Putamen (tissue), 1 donor: ENCODE results near the gene MYH14.
A peak's percentile ranks its signal among the peaks of the same experiment; 100 is the strongest.
"Not testable (repeated sequence)": the region's sequence is repeated elsewhere in the genome, so short reads cannot be mapped to it uniquely, and the experiment has no call there.

Experiments
- DNase-seq: peaks from one replicate; pipeline ENCODE4 v3.0.0-alpha.2; 2016; ENCODE audit warnings: low spot score

MYH14 gene

GRCh38 chr19:50320051-50320450 lies 116.6 kb downstream of the MYH14 start:
- no peak for DNase-seq

- DNase-seq = no peak
These were observed 117.2 kb downstream of the MYH14 start for GRCh38 chr19:50320596-50320995.

- no peak for DNase-seq
These were observed 118.4 kb downstream of the MYH14 start for GRCh38 chr19:50321831-50322230.

GRCh38 chr19:50322234-50322633 lies 118.8 kb downstream of the MYH14 start:
- no peak for DNase-seq

GRCh38 chr19:50322931-50323781 lies 119.7 kb downstream of the MYH14 start:
- no peak for DNase-seq

GRCh38 chr19:50323782-50324133 lies 120.3 kb downstream of the MYH14 start:
- DNase-seq = no peak

DNA sequence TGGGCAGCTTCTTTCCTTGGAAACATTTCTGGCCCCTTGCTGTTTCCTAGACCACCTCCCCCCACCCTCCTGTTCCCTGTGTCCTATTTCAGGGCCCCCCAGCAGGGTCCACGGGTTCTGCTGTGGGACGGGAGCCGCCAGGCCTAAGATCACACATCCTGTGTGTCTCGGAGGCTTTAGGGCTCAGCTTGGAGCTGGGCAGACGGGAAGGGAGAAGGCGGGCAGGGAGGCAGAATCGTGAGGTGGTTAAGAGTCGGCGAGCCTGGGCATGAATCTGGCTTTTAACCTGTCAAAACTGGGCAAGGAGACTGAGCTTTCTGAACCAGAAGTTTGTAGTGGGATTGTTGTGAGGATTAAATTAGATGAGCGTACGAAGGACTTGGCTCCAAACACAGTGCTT lies 120.9 kb downstream of the MYH14 start:
- no peak for DNase-seq

GRCh38 chr19:50325310-50326100 lies 122.1 kb downstream of the MYH14 start:
- DNase-seq = peak; percentile 67

DNA sequence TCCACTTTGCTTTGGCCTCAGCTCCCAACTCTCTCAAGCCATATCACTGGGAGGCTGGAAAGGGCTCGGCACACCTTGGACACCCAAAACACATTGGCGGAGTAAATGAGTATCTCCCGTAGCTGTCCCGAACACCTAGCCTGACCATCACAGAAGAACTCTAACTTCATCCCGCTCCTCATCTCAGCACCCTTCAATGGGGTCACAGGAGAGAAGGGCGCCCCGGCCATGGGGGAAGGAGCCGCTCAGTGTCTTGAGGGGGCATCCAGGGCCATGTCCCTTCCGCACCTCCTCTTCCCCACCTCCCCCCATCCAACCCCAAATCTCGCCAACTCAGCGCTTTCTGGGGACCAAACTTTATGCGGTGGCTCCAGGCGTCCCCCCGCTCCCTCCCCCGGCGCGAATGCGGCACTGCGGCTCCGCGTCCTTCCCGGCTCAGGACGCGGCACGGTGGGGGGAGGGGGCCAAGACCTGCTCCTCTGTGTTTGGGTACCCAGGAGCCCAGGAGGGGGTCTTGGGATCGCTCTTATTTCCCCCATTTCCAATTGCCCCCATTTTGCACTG lies 122.8 kb downstream of the MYH14 start:
- DNase-seq = no peak

- no peak for DNase-seq
These were observed 123.6 kb downstream of the MYH14 start for GRCh38 chr19:50327013-50327412.

GRCh38 chr19:50327461-50328223 lies 124.2 kb downstream of the MYH14 start:
- no peak for DNase-seq

GRCh38 chr19:50328224-50328872 lies 124.9 kb downstream of the MYH14 start:
- no peak for DNase-seq

DNA sequence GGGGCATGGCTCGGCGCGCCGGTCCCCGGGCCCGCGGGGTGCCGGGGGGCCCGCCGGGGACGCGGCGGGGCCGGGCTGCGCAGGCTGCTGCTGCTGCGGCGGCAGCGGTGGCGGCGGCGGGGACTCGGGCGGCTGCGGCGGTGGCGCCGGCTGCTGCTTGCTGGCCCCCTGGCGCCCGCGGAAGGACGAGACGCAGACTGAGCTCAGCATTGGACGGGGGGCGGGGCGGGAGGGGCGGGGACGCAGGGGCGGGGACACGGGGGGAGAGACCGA lies 125.4 kb downstream of the MYH14 start:
- no peak for DNase-seq

DNA sequence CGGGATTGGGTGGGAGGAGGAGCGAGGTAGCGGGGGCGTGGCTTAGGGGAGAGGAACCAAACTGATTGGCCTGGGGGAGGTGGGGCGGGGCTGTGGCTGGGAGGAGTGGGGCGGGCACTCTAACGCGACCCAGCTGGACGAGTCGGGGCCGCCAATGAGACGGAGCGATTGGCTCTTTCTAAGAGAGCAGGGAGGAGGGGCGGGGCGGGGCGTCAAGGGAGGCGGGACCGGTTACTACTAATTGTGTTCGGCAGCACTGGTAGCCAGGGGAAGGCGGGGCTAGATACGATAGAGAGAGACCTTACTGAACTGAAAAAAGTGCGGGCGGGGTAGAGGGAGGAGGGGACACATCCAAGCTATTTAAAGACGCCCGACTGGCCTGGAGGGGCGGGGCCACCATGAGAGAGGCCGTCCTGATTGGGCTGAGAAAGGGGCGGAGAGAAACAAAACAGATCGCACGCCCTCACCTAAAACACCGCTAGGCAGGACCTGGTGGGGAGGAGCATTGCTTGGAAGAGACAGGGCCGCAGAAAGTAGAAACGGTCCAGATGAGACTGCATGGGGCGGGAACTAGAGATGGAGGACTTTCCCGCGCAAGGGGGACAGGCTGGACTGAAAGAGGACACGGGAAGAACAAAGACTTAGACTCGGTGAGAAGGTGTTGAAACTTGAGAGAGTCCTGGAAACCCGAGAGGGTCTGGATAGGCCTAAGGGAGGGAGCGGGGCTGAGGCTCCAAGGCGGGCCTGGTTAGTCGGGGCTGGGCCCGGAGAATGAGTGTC lies 125.9 kb downstream of the MYH14 start, which contains the start of gene KCNC3:
Gene KCNC3 (minus strand): TSS at position 232 of the 780 bp plus-strand sequence. CDS start 295 bp downstream, outside the sequence.
- peak; percentile 99 for DNase-seq

DNA sequence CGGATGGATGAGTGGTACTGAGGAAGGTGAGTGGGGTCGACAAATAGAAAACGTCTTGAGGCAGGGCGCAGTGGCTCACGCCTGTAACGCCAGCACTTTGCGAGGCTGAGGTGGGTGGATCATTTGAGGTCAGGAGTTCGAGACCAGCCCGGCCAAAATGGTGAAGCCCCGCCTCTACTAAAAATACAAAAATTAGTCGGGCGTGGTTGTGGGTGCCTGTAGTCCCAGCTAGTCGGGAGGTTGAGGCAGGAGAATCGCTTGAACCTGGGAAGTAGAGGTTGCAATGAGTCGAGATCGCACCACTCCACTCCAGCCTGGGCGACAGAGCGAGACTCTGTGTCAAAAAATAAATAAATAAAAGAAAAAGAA lies 126.5 kb downstream of the MYH14 start:
- DNase-seq = not testable (repeated sequence)

- DNase-seq = peak; percentile 91
These were observed 127.1 kb downstream of the MYH14 start for GRCh38 chr19:50330365-50331078.

- no peak for DNase-seq
These were observed 128.0 kb downstream of the MYH14 start for GRCh38 chr19:50331221-50331993.

GRCh38 chr19:50331994-50332243 lies 128.5 kb downstream of the MYH14 start:
- DNase-seq = no peak

GRCh38 chr19:50332244-50333038 lies 129.0 kb downstream of the MYH14 start:
- DNase-seq = no peak
